CD4-positive, alpha-beta T cell treated with Interleukin-15 for 4 hours (primary cell): ENCODE measurements around the gene TGM6.
A peak's percentile ranks its signal among the peaks of the same experiment; 100 is the strongest.

ENCODE experiments used
- DNase-seq: peaks from one replicate; pipeline ENCODE4 v3.0.0-alpha.2; 2020; ENCODE audit warnings: low spot score

Gene TGM6

DNA sequence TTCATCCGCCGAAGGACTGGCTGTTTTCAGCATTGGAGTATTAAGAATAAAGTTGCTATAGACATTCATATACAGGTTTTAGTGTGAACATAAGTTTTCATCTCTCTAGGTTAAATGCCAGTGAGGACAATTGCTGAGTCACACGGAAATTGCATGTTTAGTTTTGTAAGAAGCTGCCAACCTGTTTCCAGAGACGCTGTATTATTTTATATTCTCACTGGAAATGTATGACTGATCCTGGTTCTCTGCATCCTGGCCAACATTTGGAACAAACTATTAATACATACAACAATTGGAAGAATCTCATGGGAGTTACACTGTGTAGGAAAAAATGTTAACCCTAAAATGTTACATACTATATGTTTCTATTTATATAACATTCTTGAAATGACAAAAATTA, 16.7 kb upstream of the TGM6 start:
- DNase-seq, result no peak

DNA sequence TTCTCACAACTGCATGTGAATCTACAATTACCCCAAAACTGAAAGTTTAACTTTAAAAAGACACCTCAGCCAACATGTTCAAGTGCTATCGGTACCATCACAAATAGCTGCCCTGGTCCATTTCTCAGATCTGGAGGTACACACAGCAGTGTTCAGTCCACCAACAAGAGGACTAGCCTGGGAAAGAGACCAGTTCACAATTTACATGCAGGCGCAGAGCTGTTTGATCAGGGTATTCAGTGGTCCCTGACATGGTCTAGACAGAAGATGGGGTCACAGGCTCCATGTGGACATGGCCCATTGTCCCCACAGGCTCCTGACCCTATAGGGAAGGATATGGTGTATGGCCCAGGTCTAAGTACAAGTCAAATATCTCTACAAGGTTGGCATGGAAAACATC, 15.6 kb upstream of the TGM6 start:
- DNase-seq, result no peak

DNA sequence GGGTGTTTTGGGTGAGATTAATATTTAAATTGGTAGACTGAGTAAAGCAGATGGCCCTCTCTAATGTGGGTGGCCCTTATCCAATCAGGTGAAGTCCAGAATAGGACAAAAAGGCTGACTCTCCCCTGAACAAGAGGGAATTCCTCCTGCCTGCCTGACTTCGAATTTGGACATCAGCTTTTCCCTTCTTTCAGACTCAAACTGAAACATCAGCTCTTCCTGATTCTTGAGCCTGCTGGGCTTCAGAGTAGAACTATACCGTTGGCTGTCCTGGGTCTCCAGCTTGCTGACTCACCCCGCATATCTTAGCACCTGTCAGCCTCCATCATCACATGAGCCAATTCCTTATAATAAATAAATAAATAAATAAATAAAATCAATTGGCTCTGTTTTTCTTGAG, 15.0 kb upstream of the TGM6 start:
- no peak for DNase-seq

DNA sequence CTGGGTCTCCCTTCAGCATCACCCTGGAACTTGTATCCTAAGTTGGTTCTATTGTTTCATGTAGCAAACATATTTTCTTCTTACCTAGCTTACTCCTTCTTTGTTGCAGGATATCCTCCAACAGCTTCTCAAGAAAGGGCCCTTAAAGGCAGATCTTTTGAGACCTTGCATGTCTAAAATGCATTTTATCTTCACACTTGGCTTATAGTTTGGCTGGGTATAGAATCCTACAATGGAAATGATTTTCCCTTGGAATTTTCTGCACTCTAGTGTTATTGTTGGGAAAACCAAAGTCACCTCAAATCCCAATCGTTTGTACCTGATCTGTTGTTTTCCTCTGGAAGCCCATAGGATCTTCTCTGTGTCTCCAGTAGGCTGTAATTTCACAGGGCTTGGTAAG, 12.1 kb upstream of the TGM6 start:
- no peak for DNase-seq

GRCh38 chr20:2373098-2373497, 7.6 kb upstream of the TGM6 start:
- no peak for DNase-seq

DNA sequence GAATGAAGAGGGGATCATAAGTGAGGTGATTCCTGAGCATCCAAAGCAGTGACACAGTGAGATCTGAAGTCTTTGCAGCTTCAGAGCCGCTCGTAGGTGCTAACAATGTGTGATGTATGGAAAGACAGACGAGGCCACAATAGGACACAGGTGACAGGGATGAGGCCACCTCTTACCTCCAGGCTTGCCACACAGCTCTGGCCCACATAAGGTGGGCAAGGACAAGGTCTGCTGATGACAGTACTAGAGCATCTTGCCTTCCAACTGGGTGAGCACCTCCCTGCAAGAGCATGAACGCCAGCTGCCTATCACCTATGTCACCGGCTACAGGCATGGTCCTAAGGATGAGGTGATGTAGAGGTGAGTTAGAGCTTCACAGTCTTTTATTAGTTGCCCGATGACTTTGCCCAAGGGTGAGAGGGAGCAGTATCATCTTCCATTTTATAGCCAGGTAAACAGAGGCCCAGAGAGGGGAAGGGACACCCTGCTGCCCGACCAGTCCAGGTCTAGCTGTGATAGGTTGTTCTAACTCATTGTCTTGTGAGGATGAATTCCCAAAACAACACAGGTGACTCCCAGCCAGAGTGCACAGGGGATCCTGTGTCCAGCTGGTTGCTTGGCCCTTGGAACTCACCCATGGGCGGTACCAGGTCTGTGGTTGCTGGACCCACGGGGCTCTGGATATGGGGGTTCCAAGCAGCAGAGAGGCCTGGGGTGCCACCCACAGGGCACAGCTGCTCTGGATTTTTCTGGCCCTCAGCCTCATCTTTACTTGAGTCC, 6.2 kb upstream of the TGM6 start:
- DNase-seq, result no peak

GRCh38 chr20:2378893-2379292, 1.8 kb upstream of the TGM6 start:
- no peak for DNase-seq

DNA sequence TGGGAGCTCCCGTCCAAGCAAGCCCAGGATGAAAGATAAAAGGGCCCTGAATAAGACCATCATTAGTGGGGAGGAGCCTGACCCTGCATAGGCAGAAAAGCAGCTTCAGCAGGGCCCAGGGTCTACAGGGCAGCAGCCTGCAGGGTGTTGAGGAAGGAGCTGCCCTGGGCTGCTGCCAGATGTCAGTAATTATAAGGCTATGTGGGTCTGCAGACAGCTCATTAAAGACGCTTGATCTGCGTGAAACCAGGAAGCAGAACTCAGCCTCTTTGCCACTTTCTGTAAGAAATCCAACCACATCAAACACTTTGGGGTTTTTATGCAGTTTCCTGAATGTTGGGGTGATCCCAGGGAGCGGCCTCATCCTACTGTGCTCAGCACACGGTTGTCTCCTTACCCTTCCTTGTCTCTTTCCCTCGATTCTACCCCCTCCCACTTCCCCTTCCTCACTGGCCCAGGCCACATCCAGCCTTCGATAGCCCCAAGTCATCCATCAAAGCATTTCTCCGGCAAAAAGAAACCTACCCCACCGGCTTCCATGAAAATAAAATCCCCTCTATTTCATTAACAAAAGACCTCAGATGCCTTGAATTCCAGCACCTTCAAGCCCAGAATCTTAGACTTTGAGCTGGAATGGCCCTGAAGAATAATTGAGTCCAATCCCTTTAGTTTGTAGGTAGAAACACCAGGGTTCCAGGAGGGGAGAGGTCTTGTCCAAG, 1.0 kb upstream of the TGM6 start:
- peak; percentile 25 for DNase-seq

DNA sequence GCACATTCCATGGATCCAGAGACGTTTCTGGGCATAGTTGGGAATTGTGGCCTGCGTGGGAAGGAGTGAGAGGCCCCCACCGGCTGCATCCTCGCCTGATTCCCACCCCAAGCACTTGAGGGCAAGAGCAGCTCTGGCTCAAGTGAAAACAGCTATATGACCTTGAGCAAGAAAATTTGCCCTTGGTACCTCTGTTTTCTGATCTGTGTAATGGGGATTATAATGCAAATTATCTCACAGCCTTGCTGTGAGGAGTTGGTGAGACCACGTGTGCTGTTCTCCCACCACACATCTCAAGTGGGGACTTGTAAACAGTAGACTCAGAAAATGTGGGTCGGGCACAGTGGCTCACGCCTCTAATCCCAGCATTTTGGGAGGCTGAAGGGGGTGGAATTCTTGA, 602 bp downstream of the TGM6 start:
- DNase-seq, result no peak

GRCh38 chr20:2382833-2383232, 2.1 kb downstream of the TGM6 start:
- DNase-seq, result no peak

GRCh38 chr20:2385026-2385425, 4.3 kb downstream of the TGM6 start:
- DNase-seq, result no peak

- DNase-seq, result no peak
Measured at GRCh38 chr20:2385496-2385895, 4.8 kb downstream of the TGM6 start.

DNA sequence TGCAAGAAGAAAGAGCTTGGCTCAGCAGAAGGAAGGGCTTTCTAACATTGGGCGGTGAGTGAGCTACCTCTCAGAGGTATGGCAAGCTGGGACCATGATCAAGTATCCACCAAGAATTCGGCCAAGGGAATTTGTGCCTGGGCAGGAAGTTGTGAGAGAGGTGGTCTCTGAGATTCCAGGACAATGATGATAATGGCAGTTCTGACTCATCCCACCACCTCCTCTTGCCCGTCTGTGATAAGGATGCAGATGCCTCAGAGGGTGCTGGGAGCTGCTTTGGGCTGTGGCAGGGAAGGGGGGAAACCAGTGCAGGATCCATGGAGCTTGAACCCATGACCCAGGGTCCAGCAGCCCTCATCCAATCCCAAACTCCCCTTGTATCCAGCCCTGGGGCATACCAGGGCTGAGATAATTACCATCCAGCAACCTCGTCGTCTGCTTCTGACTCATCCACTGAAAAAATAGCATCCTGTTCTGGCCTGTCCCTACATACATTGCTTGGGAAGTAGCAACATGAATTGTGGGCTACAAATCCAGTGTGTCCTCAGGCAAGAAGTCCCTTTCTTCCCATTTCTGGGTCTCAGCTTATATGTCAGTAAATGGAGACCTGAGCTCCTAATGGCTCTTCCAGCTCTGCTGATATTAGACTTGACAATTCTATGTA, 5.9 kb downstream of the TGM6 start:
- no peak for DNase-seq

GRCh38 chr20:2387180-2387577, 6.5 kb downstream of the TGM6 start:
- DNase-seq, result peak; percentile 23

- no peak for DNase-seq
Measured at GRCh38 chr20:2387580-2387979, 6.9 kb downstream of the TGM6 start.

GRCh38 chr20:2390951-2391675, 10.4 kb downstream of the TGM6 start:
- DNase-seq, result no peak

DNA sequence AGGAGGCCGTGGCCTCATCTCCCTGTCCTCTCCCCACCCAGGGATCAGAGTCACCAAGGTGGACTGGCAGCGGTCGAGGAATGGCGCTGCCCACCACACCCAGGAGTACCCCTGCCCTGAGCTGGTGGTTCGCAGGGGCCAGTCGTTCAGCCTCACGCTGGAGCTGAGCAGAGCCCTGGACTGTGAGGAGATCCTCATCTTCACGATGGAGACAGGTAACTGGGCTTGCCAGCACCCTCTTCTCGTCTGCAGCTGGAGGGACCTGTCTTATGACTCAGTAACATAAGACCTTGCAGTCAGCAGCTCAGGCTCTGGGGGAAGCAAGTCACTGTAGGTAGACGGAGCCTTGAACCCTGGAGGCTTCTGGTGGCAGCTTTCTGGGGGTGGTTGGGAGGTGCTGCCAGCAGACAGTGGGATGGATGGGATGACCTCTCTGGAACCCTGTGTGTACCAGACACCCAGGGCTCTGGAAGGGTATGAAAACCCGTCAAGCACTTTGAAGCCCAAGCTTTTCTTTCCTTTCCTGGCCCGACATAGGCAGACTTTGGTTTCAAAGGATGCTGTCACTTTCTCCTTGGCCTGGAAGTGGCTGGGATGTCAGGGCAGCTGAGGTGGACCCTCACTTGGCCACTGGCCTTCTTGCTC, 13.8 kb downstream of the TGM6 start:
- DNase-seq, result no peak

GRCh38 chr20:2395136-2395535, 14.4 kb downstream of the TGM6 start:
- no peak for DNase-seq

- no peak for DNase-seq
Measured at GRCh38 chr20:2396241-2396814, 15.6 kb downstream of the TGM6 start.

DNA sequence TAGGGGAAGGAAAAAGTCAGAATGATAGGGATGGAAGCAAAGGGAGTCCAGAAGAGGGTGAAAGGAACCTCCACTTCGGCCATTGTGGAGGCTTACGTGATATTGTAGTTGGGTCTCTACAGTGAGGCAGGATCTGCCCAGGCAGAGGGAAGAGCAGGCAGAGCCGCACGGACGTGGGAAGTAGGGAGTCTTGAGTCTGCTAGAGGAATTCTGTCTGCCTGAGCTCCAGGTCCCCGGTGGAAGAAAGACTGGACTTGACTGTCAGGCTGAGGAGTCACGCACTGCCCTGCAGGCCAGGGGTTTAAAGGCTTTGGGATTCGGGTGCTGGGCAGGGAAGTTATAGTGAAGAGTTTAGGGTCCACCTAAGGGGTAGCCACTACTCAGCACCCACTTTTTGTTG, 16.4 kb downstream of the TGM6 start:
- DNase-seq, result no peak

GRCh38 chr20:2397595-2398145, 17.0 kb downstream of the TGM6 start:
- no peak for DNase-seq
